ENCODE data around the gene CDC14A.
"Not testable (repeated sequence)": the region's sequence is repeated elsewhere in the genome, so short reads cannot be mapped to it uniquely, and the experiment has no call there.

DNA sequence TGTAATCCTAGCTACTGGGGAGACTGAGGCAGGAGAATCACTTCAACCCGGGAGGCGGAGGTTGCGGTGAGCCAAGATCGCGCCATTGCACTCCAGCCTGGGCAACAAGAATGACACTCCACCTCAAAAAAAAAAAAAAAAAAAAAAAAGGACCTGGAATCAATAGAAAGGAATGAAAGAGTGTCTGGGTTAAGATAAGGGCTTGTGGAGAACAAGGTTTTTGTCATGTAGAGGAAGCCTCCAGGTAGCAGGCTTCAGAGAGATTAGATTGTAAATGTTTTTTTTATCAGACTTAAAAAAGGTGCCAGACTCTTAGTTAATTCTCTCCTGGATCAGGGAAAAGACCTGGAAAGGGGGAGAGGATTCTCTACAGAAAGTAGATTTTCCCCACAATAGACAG, 14.4 kb upstream of the CDC14A start:
- TF ChIP-seq, protein P1, sequence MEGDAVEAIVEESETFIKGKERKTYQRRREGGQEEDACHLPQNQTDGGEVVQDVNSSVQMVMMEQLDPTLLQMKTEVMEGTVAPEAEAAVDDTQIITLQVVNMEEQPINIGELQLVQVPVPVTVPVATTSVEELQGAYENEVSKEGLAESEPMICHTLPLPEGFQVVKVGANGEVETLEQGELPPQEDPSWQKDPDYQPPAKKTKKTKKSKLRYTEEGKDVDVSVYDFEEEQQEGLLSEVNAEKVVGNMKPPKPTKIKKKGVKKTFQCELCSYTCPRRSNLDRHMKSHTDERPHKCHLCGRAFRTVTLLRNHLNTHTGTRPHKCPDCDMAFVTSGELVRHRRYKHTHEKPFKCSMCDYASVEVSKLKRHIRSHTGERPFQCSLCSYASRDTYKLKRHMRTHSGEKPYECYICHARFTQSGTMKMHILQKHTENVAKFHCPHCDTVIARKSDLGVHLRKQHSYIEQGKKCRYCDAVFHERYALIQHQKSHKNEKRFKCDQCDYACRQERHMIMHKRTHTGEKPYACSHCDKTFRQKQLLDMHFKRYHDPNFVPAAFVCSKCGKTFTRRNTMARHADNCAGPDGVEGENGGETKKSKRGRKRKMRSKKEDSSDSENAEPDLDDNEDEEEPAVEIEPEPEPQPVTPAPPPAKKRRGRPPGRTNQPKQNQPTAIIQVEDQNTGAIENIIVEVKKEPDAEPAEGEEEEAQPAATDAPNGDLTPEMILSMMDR (IDR thresholded peaks at IDR 0.05) = not testable (repeated sequence)
- TF ChIP-seq FOXK1 (CRISPR knock-in tag; IDR thresholded peaks at IDR 0.05); FOXJ3 (CRISPR knock-in tag; IDR thresholded peaks at IDR 0.05; ENCODE audit: borderline replicate concordance); ATF6 (CRISPR knock-in tag; IDR thresholded peaks at IDR 0.05); ZBTB43 (CRISPR knock-in tag; IDR thresholded peaks at IDR 0.05); NFYB (CRISPR knock-in tag; conservative IDR thresholded peaks at IDR 0.05; ENCODE audit: low read depth); TCF7 (CRISPR knock-in tag; IDR thresholded peaks at IDR 0.05; ENCODE audit: low read depth); TEAD4 (CRISPR knock-in tag; IDR thresholded peaks at IDR 0.05); AR (CRISPR knock-in tag; IDR thresholded peaks at IDR 0.05); ZBTB21 (CRISPR knock-in tag; IDR thresholded peaks at IDR 0.05; ENCODE audit: borderline replicate concordance); ERG (CRISPR knock-in tag; IDR thresholded peaks at IDR 0.05); MAX (CRISPR knock-in tag; IDR thresholded peaks at IDR 0.05): not testable (repeated sequence)
